H9 (cell line): ENCODE results near the gene FAM13A. TPM values are rescaled to one million over a fixed set of nuclear protein-coding genes. Genes with fewer than 3 reads are reported as not detected.

Source experiments
- DNase-seq: peaks from one replicate; pipeline ENCODE4 v3.0.0-alpha.2; 2017
- H2AFZ ChIP-seq: one replicate; pipeline ENCODE4 v1.6.1; 2013; ENCODE audit warnings: mild to moderate bottlenecking, low read length, control low read depth, moderate library complexity
- H2AK5ac ChIP-seq: 2 replicates; pipeline ENCODE4 v1.6.1; 2013; ENCODE audit warnings: low read length, control low read depth, mixed read lengths; ENCODE audit not compliant: insufficient read length
- H2BK120ac ChIP-seq: one replicate; pipeline ENCODE4 v1.6.1; 2013; ENCODE audit warnings: low read depth, mild to moderate bottlenecking, low read length, control low read depth, inconsistent platforms; ENCODE audit not compliant: poor library complexity, severe bottlenecking
- H2BK12ac ChIP-seq: 2 replicates; pipeline ENCODE4 v1.6.1; 2013; ENCODE audit warnings: low read length, control low read depth, mixed read lengths, low read depth; ENCODE audit not compliant: insufficient read length
- H2BK15ac ChIP-seq: 2 replicates; pipeline ENCODE4 v1.6.1; 2013; ENCODE audit warnings: low read depth, low read length, control low read depth
- H2BK20ac ChIP-seq: one replicate; pipeline ENCODE4 v1.6.1; 2013; ENCODE audit warnings: low read depth, mild to moderate bottlenecking, low read length, control low read depth, inconsistent platforms; ENCODE audit not compliant: poor library complexity, severe bottlenecking
- H2BK5ac ChIP-seq: 2 replicates; pipeline ENCODE4 v1.6.1; 2013; ENCODE audit warnings: low read length, control low read depth, mixed read lengths; ENCODE audit not compliant: insufficient read length
- H3K14ac ChIP-seq: 2 replicates; pipeline ENCODE4 v1.6.1; 2013; ENCODE audit warnings: low read length, control low read depth; ENCODE audit not compliant: insufficient read depth
- H3K18ac ChIP-seq: 2 replicates; pipeline ENCODE4 v1.6.1; 2013; ENCODE audit warnings: low read depth, mild to moderate bottlenecking, mixed read lengths, low read length, control low read depth; ENCODE audit not compliant: insufficient read length
- H3K23ac ChIP-seq: 2 replicates; pipeline ENCODE4 v1.6.1; 2013; ENCODE audit warnings: low read length, control low read depth, mixed read lengths, low read depth; ENCODE audit not compliant: insufficient read length
- H3K23me2 ChIP-seq: 2 replicates; pipeline ENCODE4 v1.6.1; 2013; ENCODE audit warnings: low read depth, mild to moderate bottlenecking, mixed read lengths, low read length, control low read depth; ENCODE audit not compliant: insufficient read length, poor library complexity, severe bottlenecking
- H3K27ac ChIP-seq: 2 replicates; pipeline ENCODE4 v1.5.1; 2013; ENCODE audit warnings: low read length, control low read depth, mixed read lengths, low read depth; ENCODE audit not compliant: insufficient read length
- H3K27me3 ChIP-seq: 2 replicates; pipeline ENCODE4 v1.6.1; 2013; ENCODE audit warnings: low read length, control low read depth, inconsistent platforms; ENCODE audit not compliant: insufficient read depth
- H3K4ac ChIP-seq: 2 replicates; pipeline ENCODE4 v1.6.1; 2013; ENCODE audit warnings: low read depth, mild to moderate bottlenecking, control low read depth, inconsistent platforms, low read length, moderate library complexity
- H3K4me1 ChIP-seq: 2 replicates; pipeline ENCODE4 v1.6.1; 2013; ENCODE audit warnings: low read length, control low read depth, inconsistent platforms; ENCODE audit not compliant: insufficient read depth
- H3K4me2 ChIP-seq: 2 replicates; pipeline ENCODE4 v1.6.1; 2013; ENCODE audit warnings: low read length, control low read depth, mixed read lengths; ENCODE audit not compliant: insufficient read length, insufficient read depth
- H3K56ac ChIP-seq: 2 replicates; pipeline ENCODE4 v1.6.1; 2013; ENCODE audit warnings: low read depth, mild to moderate bottlenecking, mixed read lengths, low read length, control low read depth; ENCODE audit not compliant: insufficient read length
- H3K79me1 ChIP-seq: 2 replicates; pipeline ENCODE4 v1.6.1; 2013; ENCODE audit warnings: low read depth, mild to moderate bottlenecking, moderate library complexity, low read length, control low read depth, inconsistent platforms; ENCODE audit not compliant: insufficient read depth, poor library complexity, severe bottlenecking
- H3K79me2 ChIP-seq: 2 replicates; pipeline ENCODE4 v1.6.1; 2013; ENCODE audit warnings: low read length, control low read depth, inconsistent platforms; ENCODE audit not compliant: insufficient read depth
- H3K9ac ChIP-seq: 2 replicates; pipeline ENCODE4 v1.6.1; 2013; ENCODE audit warnings: low read length, control low read depth, mixed read lengths; ENCODE audit not compliant: insufficient read length; ENCODE audit errors: extremely low read depth
- H3K9me3 ChIP-seq: one replicate; pipeline ENCODE4 v1.6.1; 2013; ENCODE audit warnings: low read depth, low read length, inconsistent platforms; ENCODE audit not compliant: control insufficient read depth
- H3T11ph ChIP-seq: one replicate; pipeline ENCODE4 v1.6.1; 2013; ENCODE audit warnings: mild to moderate bottlenecking, low read length, control low read depth, inconsistent platforms
- H4K20me1 ChIP-seq: one replicate; pipeline ENCODE4 v1.6.1; 2013; ENCODE audit not compliant: control insufficient read depth, insufficient read length, insufficient read depth
- H4K5ac ChIP-seq: 2 replicates; pipeline ENCODE4 v1.6.1; 2013; ENCODE audit warnings: low read depth, mild to moderate bottlenecking, mixed read lengths, low read length, control low read depth; ENCODE audit not compliant: insufficient read length
- H4K8ac ChIP-seq: replicated peaks from 2 replicates; pipeline ENCODE4 v1.6.1; 2013; ENCODE audit warnings: low read length, control low read depth, mixed read lengths, low read depth; ENCODE audit not compliant: insufficient read length
- H4K91ac ChIP-seq: 2 replicates; pipeline ENCODE4 v1.6.1; 2013; ENCODE audit warnings: low read depth, mild to moderate bottlenecking, moderate library complexity, mixed read lengths, low read length, control low read depth; ENCODE audit not compliant: insufficient read length
- H3K27ac Mint-ChIP-seq, 3 experiments: 2 replicates in 2 of 3; 3 replicates in 1 of 3; pipeline ENCODE4 v1.8.0; 2020 to 2021; ENCODE audit warnings: mixed read lengths in 3 of 3, mild to moderate bottlenecking in 1 of 3, moderate library complexity in 1 of 3
- H3K27me3 Mint-ChIP-seq: 2 replicates; pipeline ENCODE4 v1.8.0; 2021; ENCODE audit warnings: low read depth, mild to moderate bottlenecking, moderate library complexity, mixed read lengths
- H3K36me3 Mint-ChIP-seq, 3 experiments: 2 replicates in 2 of 3; 3 replicates in 1 of 3; pipeline ENCODE4 v1.8.0; 2020 to 2021; ENCODE audit warnings: low read depth in 3 of 3, mixed read lengths in 3 of 3; ENCODE audit not compliant: insufficient read depth in 1 of 3
- H3K4me1 Mint-ChIP-seq, 2 experiments: 2 replicates each; pipeline ENCODE4 v1.8.0; 2020; ENCODE audit warnings: mixed read lengths in 2 of 2
- H3K4me3 Mint-ChIP-seq, 2 experiments: 2 replicates in 1 of 2; 3 replicates in 1 of 2; pipeline ENCODE4 v1.8.0; 2020 to 2021; ENCODE audit warnings: mild to moderate bottlenecking in 2 of 2, mixed read lengths in 2 of 2, moderate library complexity in 1 of 2
- H3K9me3 Mint-ChIP-seq, 2 experiments: 2 replicates in 1 of 2; 3 replicates in 1 of 2; pipeline ENCODE4 v1.8.0; 2020; ENCODE audit warnings: mild to moderate bottlenecking in 2 of 2, mixed read lengths in 2 of 2, moderate library complexity in 1 of 2
- WGBS: extraction: QIAGEN DNeasy Blood & Tissue Kit; methylation state at CpG from one replicate; pipeline ENCODE4 v1.1.7; 2013; ENCODE audit warnings: missing lambda C conversion rate, low lambda C conversion rate, mixed read lengths; ENCODE audit not compliant: insufficient read length; ENCODE audit errors: extremely low coverage; 5-methylcytosine and 5-hydroxymethylcytosine counted together
- total RNA-seq: library from RNA; stranded (reverse); gene quantifications from 2 replicates; pipeline ENCODE4 v1.2.1, GENCODE V29; 2021
- TF ChIP-seq, protein P1 (sequence below): fragments of 200-600 bp; sonication (generic); conservative IDR thresholded peaks from 3 replicates; pipeline ENCODE4 v1.8.0; 2021; ENCODE audit warnings: antibody characterized with exemption, mild to moderate bottlenecking

FAM13A gene
- total RNA-seq, 1 experiment from 2014 or later = 12.7 TPM

- no peak overlapping the region for H3K14ac ChIP-seq
- no peaks in the 10 kb centered on the region for H3K4me1 ChIP-seq
- no peaks in the 10 kb centered on the region for H4K20me1 ChIP-seq
- no peak overlapping the region for H4K5ac ChIP-seq
- Mint-ChIP-seq H3K27ac (no peak overlapping the region), H3K27me3 (no peaks in the 10 kb centered on the region), H3K36me3 (peaks cover 0 to 2% (median 0%) of the 10 kb centered on the region in 3 experiments; a peak in 2 of 7 replicates), H3K4me3 (no peak overlapping the region), H3K4me1 (no peaks in the 10 kb centered on the region), H3K9me3 (no peaks in the 10 kb centered on the region)
- H3T11ph ChIP-seq = no peak overlapping the region
- no peaks in the 10 kb centered on the region for H3K27me3 ChIP-seq
- H3K27ac ChIP-seq = no peak overlapping the region
- no peak overlapping the region for H2BK12ac ChIP-seq
- no peak for DNase-seq
- H3K4ac ChIP-seq = no peak overlapping the region
- no peak overlapping the region for H4K8ac ChIP-seq
- no peaks in the 10 kb centered on the region for H3K79me1 ChIP-seq
- no peak overlapping the region for H3K56ac ChIP-seq
- H2BK5ac ChIP-seq = no peak overlapping the region
- no peak overlapping the region for H2AK5ac ChIP-seq
- no peak overlapping the region for H3K23ac ChIP-seq
- H3K23me2 ChIP-seq = no peaks in the 10 kb centered on the region
- no peak overlapping the region for H2BK20ac ChIP-seq
- no peak overlapping the region for H3K9ac ChIP-seq
- H4K91ac ChIP-seq = no peak overlapping the region
- H2BK15ac ChIP-seq = no peak overlapping the region
- no peak overlapping the region for H3K4me2 ChIP-seq
- H2BK120ac ChIP-seq = no peak overlapping the region
- H3K79me2 ChIP-seq = no peaks in the 10 kb centered on the region
- H3K18ac ChIP-seq = no peak overlapping the region
- H2AFZ ChIP-seq = no peak overlapping the region
- WGBS = no CpG with 5 or more reads among the region's 5 CpGs
- TF ChIP-seq, protein P1, sequence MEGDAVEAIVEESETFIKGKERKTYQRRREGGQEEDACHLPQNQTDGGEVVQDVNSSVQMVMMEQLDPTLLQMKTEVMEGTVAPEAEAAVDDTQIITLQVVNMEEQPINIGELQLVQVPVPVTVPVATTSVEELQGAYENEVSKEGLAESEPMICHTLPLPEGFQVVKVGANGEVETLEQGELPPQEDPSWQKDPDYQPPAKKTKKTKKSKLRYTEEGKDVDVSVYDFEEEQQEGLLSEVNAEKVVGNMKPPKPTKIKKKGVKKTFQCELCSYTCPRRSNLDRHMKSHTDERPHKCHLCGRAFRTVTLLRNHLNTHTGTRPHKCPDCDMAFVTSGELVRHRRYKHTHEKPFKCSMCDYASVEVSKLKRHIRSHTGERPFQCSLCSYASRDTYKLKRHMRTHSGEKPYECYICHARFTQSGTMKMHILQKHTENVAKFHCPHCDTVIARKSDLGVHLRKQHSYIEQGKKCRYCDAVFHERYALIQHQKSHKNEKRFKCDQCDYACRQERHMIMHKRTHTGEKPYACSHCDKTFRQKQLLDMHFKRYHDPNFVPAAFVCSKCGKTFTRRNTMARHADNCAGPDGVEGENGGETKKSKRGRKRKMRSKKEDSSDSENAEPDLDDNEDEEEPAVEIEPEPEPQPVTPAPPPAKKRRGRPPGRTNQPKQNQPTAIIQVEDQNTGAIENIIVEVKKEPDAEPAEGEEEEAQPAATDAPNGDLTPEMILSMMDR = no peak
- H3K9me3 ChIP-seq = no peaks in the 10 kb centered on the region
These were observed 253.3 kb downstream of the FAM13A start for GRCh38 chr4:88803600-88804096.
